RWPE2 (cell line): ENCODE results near the gene TFE3.

Experiments
- ATAC-seq: fragments of 200-7000 bp; cut with Tn5 transposase; 3 replicates; pipeline ENCODE4 v1.9.1; 2021; ENCODE audit warnings: low read depth
- DNase-seq: peaks from one replicate; pipeline ENCODE4 v3.0.0-alpha.2; 2020; ENCODE audit warnings: low spot score
- H3K27ac ChIP-seq: fragments of 450-650 bp; 2 replicates; pipeline ENCODE4 v1.5.1; 2017; ENCODE audit warnings: mild to moderate bottlenecking; ENCODE audit not compliant: poor library complexity, severe bottlenecking
- H3K27me3 ChIP-seq: fragments of 250-450 bp; sonication (Bioruptor Pico); 2 replicates; pipeline ENCODE4 v1.5.1; 2021; ENCODE audit warnings: mild to moderate bottlenecking, moderate library complexity; ENCODE audit not compliant: insufficient read depth, poor library complexity, severe bottlenecking
- H3K36me3 ChIP-seq: fragments of 250-450 bp; sonication (Bioruptor Pico); 2 replicates; pipeline ENCODE4 v1.5.1; 2020; ENCODE audit warnings: low read depth, mild to moderate bottlenecking, moderate library complexity
- H3K4me1 ChIP-seq: fragments of 250-450 bp; sonication (Bioruptor Pico); 2 replicates; pipeline ENCODE4 v1.5.1; 2021; ENCODE audit warnings: mild to moderate bottlenecking, moderate library complexity; ENCODE audit not compliant: insufficient read depth, poor library complexity, severe bottlenecking
- H3K4me3 ChIP-seq: fragments of 250-450 bp; sonication (Bioruptor Pico); 2 replicates; pipeline ENCODE4 v1.5.1; 2021; ENCODE audit warnings: mild to moderate bottlenecking, moderate library complexity; ENCODE audit not compliant: severe bottlenecking
- H3K9me3 ChIP-seq: fragments of 250-450 bp; sonication (Bioruptor Pico); 2 replicates; pipeline ENCODE4 v1.5.1; 2021; ENCODE audit warnings: mild to moderate bottlenecking, moderate library complexity; ENCODE audit not compliant: severe bottlenecking
- CTCF ChIP-seq: fragments of 450-650 bp; IDR thresholded peaks from one replicate; pipeline ENCODE4 v1.5.1; 2017; ENCODE audit warnings: mild to moderate bottlenecking, moderate library complexity; ENCODE audit not compliant: poor library complexity, severe bottlenecking

The TFE3 gene

DNA sequence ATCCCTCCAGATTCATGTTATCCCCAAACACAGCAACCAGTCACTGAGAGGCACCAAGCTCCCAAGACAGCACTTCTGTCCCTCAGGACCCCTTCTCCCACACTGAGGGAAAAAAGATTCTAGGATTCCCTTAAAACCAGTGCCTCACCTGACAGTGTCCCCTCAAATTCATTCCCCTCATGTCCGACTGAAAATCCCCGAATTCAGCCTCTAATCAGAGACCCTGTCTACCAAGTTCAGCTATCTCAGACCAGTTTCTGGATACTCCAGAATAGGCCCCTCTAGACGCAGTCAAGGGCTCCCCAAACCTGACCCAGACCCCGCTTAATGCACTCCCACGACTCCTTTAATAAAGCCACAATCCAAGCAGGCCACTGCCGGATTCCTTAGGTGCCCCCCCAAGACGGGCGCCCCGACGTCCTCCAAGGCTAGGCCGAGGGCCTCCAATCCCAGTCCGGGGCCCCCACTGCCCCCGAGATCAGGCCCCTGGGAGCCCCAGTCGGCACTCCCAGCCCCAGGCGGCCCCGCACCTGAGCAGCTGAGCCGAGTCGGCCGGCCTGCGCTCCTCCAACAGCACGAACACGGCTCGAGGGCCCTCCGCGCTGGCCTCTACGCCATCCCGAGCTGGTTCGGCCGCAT is 457 bp downstream of the TFE3 start:
- peak overlapping the region; percentile 90 for H3K27ac ChIP-seq
- DNase-seq (no peak), ATAC-seq (no peak; the same call in 2 of the 3 replicates)
- H3K4me3 ChIP-seq: peak overlapping the region; percentile 70
- no peaks in the 10 kb centered on the region for H3K9me3 ChIP-seq
- H3K27me3 ChIP-seq: no peaks in the 10 kb centered on the region
- peaks cover 10% of the 10 kb centered on the region for H3K4me1 ChIP-seq
- peaks cover 25% of the 10 kb centered on the region for H3K36me3 ChIP-seq
- no peak for TF ChIP-seq CTCF

- no peaks in the 10 kb centered on the region for H3K9me3 ChIP-seq
- no peaks in the 10 kb centered on the region for H3K27me3 ChIP-seq
- peaks cover 10% of the 10 kb centered on the region for H3K4me1 ChIP-seq
- H3K4me3 ChIP-seq: peak overlapping the region; percentile 70
- no peak for TF ChIP-seq CTCF
- peaks cover 33% of the 10 kb centered on the region for H3K36me3 ChIP-seq
- peak overlapping the region; percentile 90 for H3K27ac ChIP-seq
- DNase-seq: no peak
- ATAC-seq: peak; percentile 9; the same call in 2 of the 3 replicates
Observed at GRCh38 chrX:49041744-49042580, 1.2 kb downstream of the TFE3 start.

DNA sequence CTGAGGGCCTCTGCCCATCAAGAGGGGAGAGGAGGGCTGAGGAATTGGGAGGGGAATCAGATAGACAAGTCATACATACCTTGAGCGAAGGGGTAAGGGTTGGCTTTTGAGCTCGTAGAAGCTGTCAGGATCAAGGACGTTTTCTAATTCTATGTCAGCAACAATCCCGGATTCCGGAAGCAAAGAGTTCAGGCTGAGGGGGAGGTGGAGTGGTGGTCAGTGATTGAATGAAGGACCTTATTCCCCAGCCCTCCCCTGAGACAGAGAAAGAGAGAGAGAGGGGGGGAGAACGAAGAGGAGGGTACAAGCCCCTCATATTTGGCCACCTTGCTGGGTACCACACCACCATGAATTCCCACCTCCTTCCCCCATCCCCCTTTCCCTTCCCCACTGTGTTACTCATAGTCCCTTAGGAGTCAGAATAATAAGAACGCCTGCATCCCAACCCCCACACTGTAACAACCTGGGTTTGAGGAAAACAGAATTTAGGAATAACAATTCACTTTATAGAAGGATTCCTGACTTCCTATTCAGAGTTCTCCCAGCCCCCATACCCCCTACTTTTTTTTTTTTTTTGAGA is 2.7 kb downstream of the TFE3 start:
- TF ChIP-seq CTCF: no peak
- Histone ChIP-seq H3K4me1 (peaks cover 10% of the 10 kb centered on the region), H3K27me3 (no peaks in the 10 kb centered on the region), H3K36me3 (peaks cover 46% of the 10 kb centered on the region), H3K9me3 (no peaks in the 10 kb centered on the region), H3K4me3 (peak overlapping the region; percentile 70), H3K27ac (peak overlapping the region; percentile 90)
- no peak for DNase-seq
- no peak for ATAC-seq

DNA sequence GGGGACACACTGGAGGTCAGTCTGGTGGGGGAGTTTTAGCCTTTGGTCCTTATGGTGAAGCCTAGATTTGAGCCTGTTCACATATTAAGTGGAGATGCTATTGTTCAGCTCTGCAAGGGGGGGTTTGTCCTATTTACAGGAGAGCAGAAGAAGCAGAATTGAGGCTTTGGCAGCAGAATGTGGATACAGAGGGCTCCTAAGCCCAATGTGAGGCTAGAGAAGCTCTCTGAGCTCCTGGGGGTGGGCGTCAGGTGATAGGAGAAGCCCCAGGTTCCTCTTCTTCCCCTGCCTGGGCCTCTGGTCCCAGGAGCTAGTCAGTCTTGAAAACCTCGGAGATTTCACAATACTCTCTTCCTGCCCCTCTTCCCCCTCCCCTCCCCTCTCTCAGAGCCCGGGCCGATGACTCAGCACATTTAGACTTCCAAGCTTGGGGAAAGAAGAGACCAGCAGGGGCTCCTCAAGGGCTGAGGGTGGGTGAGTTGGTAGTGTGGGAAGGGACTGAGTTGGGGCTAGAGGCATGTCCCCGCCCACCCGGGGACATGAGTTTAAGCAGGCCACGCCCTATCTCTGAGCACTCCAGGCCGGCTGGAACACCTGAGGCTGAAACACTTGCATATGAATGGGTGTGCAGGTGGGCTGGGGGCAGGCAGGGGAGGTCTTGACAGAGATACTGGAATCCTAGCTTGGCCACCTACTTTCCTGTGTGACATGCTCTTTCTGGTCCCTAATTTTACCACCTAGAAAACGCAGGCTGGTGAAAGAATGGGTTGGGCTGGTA is 3.4 kb downstream of the TFE3 start:
- peaks cover 47% of the 10 kb centered on the region for H3K36me3 ChIP-seq
- peak overlapping the region; percentile 70 for H3K4me3 ChIP-seq
- ATAC-seq: peak; percentile 58

More for the DNA sequence above, 3.4 kb downstream of the TFE3 start:
- peak; percentile 86 for DNase-seq
- Histone ChIP-seq H3K27me3 (no peaks in the 10 kb centered on the region), H3K27ac (peak overlapping the region; percentile 90), H3K4me1 (peaks cover 10% of the 10 kb centered on the region), H3K9me3 (no peaks in the 10 kb centered on the region)
- TF ChIP-seq CTCF: peak; percentile 23
